BLaER1 (cell line): ENCODE data around the gene DGKD.
"Not testable (repeated sequence)": the region's sequence is repeated elsewhere in the genome, so short reads cannot be mapped to it uniquely, and the experiment has no call there.

Source experiments
- H3K27ac ChIP-seq: shearing (Covaris generic); formaldehyde crosslinking; 2 replicates; pipeline ENCODE4 v1.8.1; 2022
- H3K27me3 ChIP-seq: shearing (Covaris generic); formaldehyde crosslinking; 2 replicates; pipeline ENCODE4 v1.8.1; 2022
- H3K36me3 ChIP-seq: shearing (Covaris generic); formaldehyde crosslinking; 2 replicates; pipeline ENCODE4 v1.8.1; 2022
- H3K4me1 ChIP-seq: shearing (Covaris generic); formaldehyde crosslinking; 2 replicates; pipeline ENCODE4 v1.8.1; 2022
- H3K4me2 ChIP-seq: shearing (Covaris generic); formaldehyde crosslinking; 2 replicates; pipeline ENCODE4 v1.8.1; 2022
- H3K4me3 ChIP-seq: shearing (Covaris generic); formaldehyde crosslinking; 2 replicates; pipeline ENCODE4 v1.8.1; 2022
- H3K9ac ChIP-seq: shearing (Covaris generic); formaldehyde crosslinking; 2 replicates; pipeline ENCODE4 v1.8.1; 2022
- H3K9me3 ChIP-seq: shearing (Covaris generic); formaldehyde crosslinking; 2 replicates; pipeline ENCODE4 v1.8.1; 2022
- H4K20me1 ChIP-seq: shearing (Covaris generic); formaldehyde crosslinking; 2 replicates; pipeline ENCODE4 v1.8.1; 2022
- Cebpa-rat ChIP-seq: shearing (Covaris generic); IDR thresholded peaks from 2 replicates; pipeline ENCODE4 v1.8.1; 2022

DGKD gene

DNA sequence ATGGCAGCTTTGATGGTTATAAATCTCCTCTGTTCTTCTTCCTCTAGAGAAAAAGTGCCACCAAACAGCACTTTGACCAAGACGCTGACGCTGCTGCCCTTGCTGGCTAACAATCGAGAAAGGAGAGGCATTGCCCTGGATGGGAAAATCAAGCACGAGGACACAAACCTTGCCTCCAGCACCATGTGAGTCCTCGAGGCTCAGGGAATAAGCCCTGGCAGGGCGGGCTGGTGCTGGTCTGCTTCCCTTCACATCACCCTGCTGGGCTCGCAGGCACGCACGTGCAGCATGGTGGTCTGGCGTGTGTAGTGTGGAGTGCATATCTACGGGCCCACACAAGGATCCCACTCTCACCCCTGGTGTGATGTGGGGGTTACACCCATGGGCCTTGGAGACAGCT, 19.4 kb upstream of the DGKD start:
- Histone ChIP-seq H3K27ac (peak overlapping the region; percentile 88), H3K9me3 (no peaks in the 10 kb centered on the region), H3K4me2 (peak overlapping the region; percentile 93), H4K20me1 (no peaks in the 10 kb centered on the region), H3K9ac (no peak overlapping the region), H3K4me1 (peaks cover 96% of the 10 kb centered on the region), H3K27me3 (no peaks in the 10 kb centered on the region), H3K4me3 (no peak overlapping the region), H3K36me3 (no peaks in the 10 kb centered on the region)
- TF ChIP-seq Cebpa-rat, result no peak

DNA sequence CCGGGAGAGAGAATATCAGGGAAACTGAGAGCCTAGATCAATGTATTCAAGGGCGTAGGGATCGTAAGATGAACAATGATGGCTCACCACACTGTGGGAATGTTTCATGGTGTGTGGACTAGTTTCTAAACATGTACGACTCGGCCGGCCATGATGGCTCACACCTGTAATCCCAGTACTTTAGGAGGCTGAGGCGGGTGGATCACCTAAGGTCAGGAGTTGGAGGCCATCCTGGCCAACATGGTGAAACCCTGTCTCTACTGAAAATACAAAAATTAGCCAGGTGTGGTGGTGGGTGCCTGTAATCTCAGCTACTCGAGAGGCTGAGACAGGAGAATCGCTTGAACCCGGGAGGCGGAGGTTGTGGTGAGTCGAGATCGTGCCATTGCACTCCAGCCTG, 18.2 kb upstream of the DGKD start:
- not testable (repeated sequence) for H3K27ac ChIP-seq, H3K9me3 ChIP-seq, H3K9ac ChIP-seq, H3K4me2 ChIP-seq, H3K4me3 ChIP-seq, H3K27me3 ChIP-seq, H3K36me3 ChIP-seq, H4K20me1 ChIP-seq
- H3K4me1 ChIP-seq, result peaks cover 85% of the 10 kb centered on the region

DNA sequence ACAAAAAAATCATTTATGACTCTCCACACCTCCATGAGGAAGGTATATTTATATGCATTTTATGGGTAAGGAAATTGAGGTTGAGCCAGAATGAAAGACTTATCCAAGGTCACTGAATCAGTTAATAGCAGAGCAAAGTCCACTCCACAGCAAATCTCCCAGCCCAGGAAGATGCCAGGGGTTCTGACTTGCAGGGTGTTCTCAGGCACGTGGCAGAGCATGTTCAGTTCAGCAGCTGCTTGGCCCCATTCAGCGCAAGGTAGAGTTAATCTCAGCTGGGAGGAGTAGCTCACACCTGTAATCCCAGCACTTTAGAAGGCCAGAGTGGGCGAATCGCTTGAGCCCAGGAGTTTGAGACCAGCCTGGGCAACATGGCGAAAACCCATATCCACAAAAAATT, 17.8 kb upstream of the DGKD start:
- peaks cover 80% of the 10 kb centered on the region for H3K4me1 ChIP-seq
- no peak for TF ChIP-seq Cebpa-rat

DNA sequence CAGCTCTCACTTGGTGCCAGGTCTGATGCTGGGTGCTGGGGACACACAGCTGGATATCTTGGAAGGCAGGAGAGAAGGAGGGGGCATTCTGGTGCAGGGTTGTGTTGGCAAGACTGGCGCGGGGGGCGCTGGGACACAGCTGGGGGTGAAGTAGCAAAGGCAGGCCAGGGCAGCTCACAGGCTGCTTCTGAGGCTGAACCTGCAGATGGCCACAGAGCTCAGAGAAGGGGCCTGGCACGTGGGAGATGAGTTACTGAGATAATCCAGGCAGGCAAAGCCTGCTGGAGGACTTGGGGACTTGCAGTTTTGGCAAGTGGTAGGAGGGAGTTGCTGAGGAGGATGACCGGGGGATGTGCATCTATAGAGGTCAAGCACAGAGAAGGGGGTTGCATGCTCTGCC, 16.2 kb upstream of the DGKD start:
- H3K9me3 ChIP-seq, result peaks cover 8% of the 10 kb centered on the region
- peaks cover 66% of the 10 kb centered on the region for H3K4me1 ChIP-seq
- no peaks in the 10 kb centered on the region for H3K27me3 ChIP-seq
- no peak overlapping the region for H3K9ac ChIP-seq
- H3K36me3 ChIP-seq, result no peaks in the 10 kb centered on the region
- no peak overlapping the region for H3K4me3 ChIP-seq
- H3K27ac ChIP-seq, result peak overlapping the region; percentile 12
- no peaks in the 10 kb centered on the region for H4K20me1 ChIP-seq
- H3K4me2 ChIP-seq, result peak overlapping the region; percentile 57
- no peak for TF ChIP-seq Cebpa-rat

More for the DNA sequence above, 17.8 kb upstream of the DGKD start:
- no peak overlapping the region for H3K27ac ChIP-seq
- no peak overlapping the region for H3K4me3 ChIP-seq
- peaks cover 8% of the 10 kb centered on the region for H3K9me3 ChIP-seq
- H3K36me3 ChIP-seq, result no peaks in the 10 kb centered on the region
- peak overlapping the region; percentile 57 for H3K4me2 ChIP-seq
- no peak overlapping the region for H3K9ac ChIP-seq
- H3K27me3 ChIP-seq, result no peaks in the 10 kb centered on the region
- no peaks in the 10 kb centered on the region for H4K20me1 ChIP-seq

DNA sequence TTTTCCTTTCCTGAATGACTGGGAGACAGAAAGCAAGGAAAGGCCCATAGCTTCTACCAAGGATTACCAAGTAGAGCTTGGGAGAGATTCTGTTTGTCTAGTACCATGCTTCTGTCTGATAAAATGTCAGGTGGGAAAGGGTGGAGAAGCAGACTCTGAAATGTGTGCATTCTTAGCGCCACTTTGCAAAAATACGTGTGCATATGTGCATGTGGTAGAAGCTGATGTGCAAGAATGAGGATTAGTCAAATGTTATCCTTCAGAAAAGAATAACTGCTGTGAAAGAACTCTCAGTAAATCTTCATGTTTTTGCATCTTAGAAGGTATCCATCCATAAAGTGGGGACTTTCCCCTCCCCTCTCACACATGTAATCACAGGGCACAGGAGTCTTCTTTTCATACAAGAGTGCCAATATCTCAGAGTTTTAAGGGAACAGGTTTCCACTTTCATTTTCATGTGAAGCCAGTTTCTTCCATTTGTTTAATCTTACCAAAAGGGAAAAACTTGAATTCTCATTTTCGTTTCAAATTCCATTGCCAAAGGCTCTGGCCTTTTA, 15.4 kb upstream of the DGKD start:
- Histone ChIP-seq H3K9ac (no peak overlapping the region), H3K4me2 (peak overlapping the region; percentile 57), H4K20me1 (no peaks in the 10 kb centered on the region), H3K27ac (peak overlapping the region; percentile 12; the same call in 1 of the 2 replicates), H3K9me3 (peaks cover 8% of the 10 kb centered on the region), H3K4me3 (no peak overlapping the region), H3K4me1 (peaks cover 57% of the 10 kb centered on the region), H3K27me3 (no peaks in the 10 kb centered on the region), H3K36me3 (no peaks in the 10 kb centered on the region)
- no peak for TF ChIP-seq Cebpa-rat

DNA sequence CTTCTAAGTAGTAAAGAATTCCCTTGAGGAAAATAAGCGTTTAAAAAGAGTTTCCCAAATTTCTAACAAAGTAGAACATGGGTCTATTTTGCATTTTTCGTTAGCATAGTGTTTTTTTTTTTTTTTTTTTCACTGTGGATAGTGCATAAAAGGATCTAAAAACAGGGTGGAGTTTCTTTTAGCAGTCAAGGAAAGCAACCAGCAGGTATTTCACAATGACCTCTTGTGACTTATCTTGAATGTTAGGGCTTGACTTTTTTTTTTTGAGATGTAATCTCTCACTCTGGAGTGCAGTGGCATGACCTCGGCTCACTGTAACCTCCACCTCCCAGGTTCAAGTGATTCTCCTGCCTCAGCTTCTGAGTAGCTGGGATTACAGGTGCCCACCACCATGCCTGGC, 14.9 kb upstream of the DGKD start:
- Histone ChIP-seq H4K20me1 (no peaks in the 10 kb centered on the region), H3K4me1 (peaks cover 52% of the 10 kb centered on the region), H3K36me3 (no peaks in the 10 kb centered on the region), H3K9me3 (peaks cover 8% of the 10 kb centered on the region), H3K27ac (no peak overlapping the region), H3K4me2 (peak overlapping the region; percentile 57), H3K9ac (no peak overlapping the region), H3K27me3 (no peaks in the 10 kb centered on the region), H3K4me3 (no peak overlapping the region)
- no peak for TF ChIP-seq Cebpa-rat

DNA sequence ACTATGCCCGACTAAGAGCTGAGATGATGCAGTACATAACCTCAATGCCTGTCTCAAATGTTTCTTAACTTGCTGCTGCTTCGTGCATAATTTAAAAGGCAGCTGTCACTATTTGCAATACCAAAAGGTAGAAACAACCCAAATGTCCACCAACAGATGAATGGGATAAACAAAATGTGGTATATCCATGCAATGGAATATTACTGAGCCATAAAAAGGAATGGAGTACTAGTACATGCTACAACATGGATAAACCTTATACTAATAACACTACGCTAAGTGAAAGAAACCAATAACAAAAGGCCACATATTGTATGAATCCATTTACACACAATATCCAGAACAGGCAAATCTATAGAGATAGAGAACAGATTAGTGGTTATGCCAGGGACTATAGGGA, 13.0 kb upstream of the DGKD start:
- Histone ChIP-seq H3K9ac (no peak overlapping the region), H3K27ac (no peak overlapping the region), H3K27me3 (no peaks in the 10 kb centered on the region), H3K4me2 (no peak overlapping the region), H3K4me1 (peaks cover 40% of the 10 kb centered on the region), H3K36me3 (no peaks in the 10 kb centered on the region), H3K9me3 (peaks cover 8% of the 10 kb centered on the region), H4K20me1 (no peaks in the 10 kb centered on the region), H3K4me3 (no peak overlapping the region)
- no peak for TF ChIP-seq Cebpa-rat

DNA sequence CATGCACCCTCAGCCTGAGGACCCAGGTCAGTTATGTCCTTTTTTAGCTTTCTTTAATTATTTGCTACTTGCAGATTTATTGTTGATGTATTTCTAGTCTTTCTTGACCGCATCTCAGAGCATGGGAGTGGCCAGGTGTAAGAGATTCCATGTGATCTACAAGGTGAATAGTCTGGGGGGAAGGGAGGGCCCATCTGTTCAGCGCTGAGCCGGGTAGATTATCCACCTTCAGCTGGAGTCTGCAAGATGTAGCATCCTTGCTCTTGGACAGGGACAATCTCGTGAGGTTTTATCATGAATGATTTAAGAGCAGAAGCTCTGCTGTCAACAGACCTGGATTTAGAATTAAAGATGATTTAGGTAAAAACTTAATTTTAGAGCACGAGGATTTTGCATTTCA, 12.0 kb upstream of the DGKD start:
- no peak overlapping the region for H3K4me3 ChIP-seq
- H3K27me3 ChIP-seq, result no peaks in the 10 kb centered on the region
- H3K27ac ChIP-seq, result no peak overlapping the region
- no peaks in the 10 kb centered on the region for H4K20me1 ChIP-seq
- H3K4me2 ChIP-seq, result no peak overlapping the region
- no peak for TF ChIP-seq Cebpa-rat
- H3K9ac ChIP-seq, result no peak overlapping the region
- no peaks in the 10 kb centered on the region for H3K36me3 ChIP-seq
- peaks cover 8% of the 10 kb centered on the region for H3K9me3 ChIP-seq
- H3K4me1 ChIP-seq, result peaks cover 40% of the 10 kb centered on the region

DNA sequence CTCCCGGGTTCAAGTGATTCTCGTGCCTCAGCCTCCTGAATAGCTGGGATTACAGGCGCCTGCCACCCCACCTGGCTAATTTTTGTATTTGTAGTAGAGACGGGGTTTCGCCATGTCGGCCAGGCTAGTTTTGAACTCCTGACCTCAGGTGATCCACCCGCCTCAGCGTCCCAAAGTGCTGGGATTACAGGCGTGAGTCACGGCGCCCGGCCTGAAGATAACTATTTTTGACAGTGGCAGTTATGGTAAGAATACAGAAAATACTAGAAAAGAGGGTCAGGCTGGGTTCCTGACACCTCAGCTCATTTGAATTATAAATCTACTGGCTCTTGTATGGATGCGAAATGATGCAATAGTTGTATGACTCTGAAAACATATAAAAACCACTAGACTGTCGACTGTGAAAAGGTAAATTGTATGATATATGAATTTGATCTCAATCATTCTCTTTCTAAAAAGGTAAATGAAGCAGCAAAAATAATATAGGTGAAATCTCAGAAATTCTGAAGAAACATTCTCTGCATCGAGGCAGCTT, 11.1 kb upstream of the DGKD start:
- no peak overlapping the region for H3K4me3 ChIP-seq
- H3K4me1 ChIP-seq, result peaks cover 40% of the 10 kb centered on the region
- no peak overlapping the region for H3K9ac ChIP-seq
- no peaks in the 10 kb centered on the region for H3K36me3 ChIP-seq
- no peak overlapping the region for H3K4me2 ChIP-seq
- peaks cover 8% of the 10 kb centered on the region for H3K9me3 ChIP-seq
- peak; percentile 10; the same call in 1 of the 2 replicates for TF ChIP-seq Cebpa-rat
- H4K20me1 ChIP-seq, result no peaks in the 10 kb centered on the region
- H3K27ac ChIP-seq, result no peak overlapping the region
- no peaks in the 10 kb centered on the region for H3K27me3 ChIP-seq

DNA sequence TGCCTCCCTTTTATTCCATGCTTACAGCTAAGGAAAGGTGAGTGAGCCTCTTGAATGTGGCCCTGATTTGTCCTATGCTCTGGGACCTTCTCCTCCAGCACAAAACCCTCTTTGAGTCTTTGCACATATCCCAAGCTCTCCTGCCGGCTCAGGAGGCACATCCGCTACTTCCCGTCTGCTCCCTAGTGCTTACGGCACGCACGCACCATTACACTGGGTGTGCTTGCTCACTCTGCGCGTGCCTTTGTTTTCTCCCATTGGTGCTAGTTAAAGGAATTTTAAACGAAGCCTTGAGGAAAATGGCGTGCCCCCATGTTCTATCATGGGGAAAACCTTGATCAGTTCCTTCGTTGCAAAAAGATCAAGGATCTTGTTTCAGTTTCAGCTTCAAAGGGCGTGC, 7.9 kb upstream of the DGKD start:
- TF ChIP-seq Cebpa-rat, result no peak
- Histone ChIP-seq H4K20me1 (no peaks in the 10 kb centered on the region), H3K27ac (peak overlapping the region; percentile 94), H3K36me3 (no peaks in the 10 kb centered on the region), H3K4me1 (peaks cover 58% of the 10 kb centered on the region), H3K9me3 (peaks cover 2% of the 10 kb centered on the region), H3K4me2 (peak overlapping the region; percentile 95), H3K4me3 (no peak overlapping the region), H3K27me3 (no peaks in the 10 kb centered on the region), H3K9ac (peak overlapping the region; percentile 35; the same call in 1 of the 2 replicates)

DNA sequence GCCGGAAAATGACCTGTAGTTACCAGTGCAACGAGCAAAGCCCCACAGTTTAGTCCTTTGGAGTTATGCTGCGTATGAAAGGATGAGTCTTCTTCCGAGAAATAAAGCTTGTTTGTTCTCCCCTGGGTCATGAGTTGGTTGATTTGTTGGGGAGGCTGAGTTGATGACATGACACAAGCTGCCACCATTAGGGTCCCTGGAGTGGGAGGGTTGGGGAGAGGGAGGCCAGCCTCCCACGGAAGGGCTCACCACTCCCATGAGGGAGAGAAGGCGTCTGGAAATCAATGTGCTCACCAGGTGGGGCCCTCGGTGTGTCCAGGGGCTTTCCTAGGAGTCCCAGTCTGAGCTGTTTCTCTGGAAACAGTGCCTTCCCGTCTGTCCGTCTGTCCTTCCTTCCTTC, 7.4 kb upstream of the DGKD start:
- TF ChIP-seq Cebpa-rat, result no peak
- H3K4me3 ChIP-seq, result no peak overlapping the region
- no peaks in the 10 kb centered on the region for H3K9me3 ChIP-seq
- H3K4me2 ChIP-seq, result peak overlapping the region; percentile 95
- no peaks in the 10 kb centered on the region for H3K36me3 ChIP-seq
- H3K27ac ChIP-seq, result peak overlapping the region; percentile 94
- H3K27me3 ChIP-seq, result no peaks in the 10 kb centered on the region
- peak overlapping the region; percentile 35; the same call in 1 of the 2 replicates for H3K9ac ChIP-seq
- peaks cover 63% of the 10 kb centered on the region for H3K4me1 ChIP-seq
- H4K20me1 ChIP-seq, result no peaks in the 10 kb centered on the region
